SK-N-MC (cell line): ENCODE results near the gene SLC4A2.

ENCODE experiments used
- DNase-seq: peaks from one replicate; pipeline ENCODE4 v3.0.0-alpha.2; 2011; ENCODE audit warnings: low read depth, low spot score
- H3K27ac ChIP-seq: fragments of 200-600 bp; sonication (generic); 2 replicates; pipeline ENCODE4 v1.5.1; 2016; ENCODE audit warnings: mixed run types
- H3K36me3 ChIP-seq: fragments of 200-600 bp; sonication (generic); 2 replicates; pipeline ENCODE4 v1.6.1; 2017; ENCODE audit warnings: antibody characterized with exemption, low read length, mixed read lengths; ENCODE audit not compliant: insufficient read depth
- H3K4me3 ChIP-seq: fragments of 200-600 bp; sonication (generic); 2 replicates; pipeline ENCODE4 v1.5.1; 2016
- H3K9ac ChIP-seq: fragments of 200-600 bp; sonication (generic); 2 replicates; pipeline ENCODE4 v1.8.0; 2017; ENCODE audit warnings: mixed run types, mixed read lengths; ENCODE audit not compliant: insufficient read length
- H3K9me3 ChIP-seq: fragments of 200-600 bp; sonication (generic); 2 replicates; pipeline ENCODE4 v1.6.1; 2017; ENCODE audit warnings: low read depth, mild to moderate bottlenecking, antibody characterized with exemption, low read length, moderate library complexity, mixed read lengths
- EZH2 ChIP-seq: fragments of 200-600 bp; sonication (generic); IDR thresholded peaks from one replicate; pipeline ENCODE4 v1.6.1; 2017; ENCODE audit warnings: antibody characterized with exemption
- FOXP2 ChIP-seq: optimal IDR thresholded peaks from 2 replicates; pipeline ENCODE3; 2011; ENCODE audit warnings: mild to moderate bottlenecking, moderate library complexity; ENCODE audit not compliant: insufficient read depth; ENCODE audit errors: extremely low read length, control extremely low read depth
- POLR2AphosphoS5 ChIP-seq: IDR thresholded peaks from 2 replicates; pipeline ENCODE4 v1.6.1; 2012; ENCODE audit warnings: mild to moderate bottlenecking, low read depth, low read length, borderline replicate concordance

SLC4A2 gene

GRCh38 chr7:151047976-151048815, 11.2 kb upstream of the SLC4A2 start, which contains the start of gene ASIC3:
Gene ASIC3 (plus strand): TSS chr7:151048531. CDS start chr7:151048886, 355 bp downstream.
- no peak for DNase-seq
- no peaks in the 10 kb centered on the region for H3K9me3 ChIP-seq
- H3K9ac ChIP-seq: no peak within 1 kb of the TSS
- TF ChIP-seq FOXP2 (no peak), EZH2 (no peak), POLR2AphosphoS5 (no peak)
- no peak within 1 kb of the TSS for H3K4me3 ChIP-seq
- no peaks in the 10 kb centered on the region for H3K36me3 ChIP-seq
- H3K27ac ChIP-seq: no peak within 1 kb of the TSS

DNA sequence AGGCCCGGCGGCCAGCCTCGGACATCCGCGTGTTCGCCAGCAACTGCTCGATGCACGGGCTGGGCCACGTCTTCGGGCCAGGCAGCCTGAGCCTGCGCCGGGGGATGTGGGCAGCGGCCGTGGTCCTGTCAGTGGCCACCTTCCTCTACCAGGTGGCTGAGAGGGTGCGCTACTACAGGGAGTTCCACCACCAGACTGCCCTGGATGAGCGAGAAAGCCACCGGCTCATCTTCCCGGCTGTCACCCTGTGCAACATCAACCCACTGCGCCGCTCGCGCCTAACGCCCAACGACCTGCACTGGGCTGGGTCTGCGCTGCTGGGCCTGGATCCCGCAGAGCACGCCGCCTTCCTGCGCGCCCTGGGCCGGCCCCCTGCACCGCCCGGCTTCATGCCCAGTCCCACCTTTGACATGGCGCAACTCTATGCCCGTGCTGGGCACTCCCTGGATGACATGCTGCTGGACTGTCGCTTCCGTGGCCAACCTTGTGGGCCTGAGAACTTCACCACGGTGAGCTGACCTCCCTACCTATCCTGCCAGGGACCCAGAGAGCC, 10.4 kb upstream of the SLC4A2 start:
- Histone ChIP-seq H3K27ac (no peak overlapping the region), H3K9ac (no peak overlapping the region), H3K4me3 (no peak overlapping the region), H3K36me3 (no peaks in the 10 kb centered on the region), H3K9me3 (no peaks in the 10 kb centered on the region)
- TF ChIP-seq POLR2AphosphoS5 (no peak), EZH2 (no peak), FOXP2 (no peak)
- no peak for DNase-seq

DNA sequence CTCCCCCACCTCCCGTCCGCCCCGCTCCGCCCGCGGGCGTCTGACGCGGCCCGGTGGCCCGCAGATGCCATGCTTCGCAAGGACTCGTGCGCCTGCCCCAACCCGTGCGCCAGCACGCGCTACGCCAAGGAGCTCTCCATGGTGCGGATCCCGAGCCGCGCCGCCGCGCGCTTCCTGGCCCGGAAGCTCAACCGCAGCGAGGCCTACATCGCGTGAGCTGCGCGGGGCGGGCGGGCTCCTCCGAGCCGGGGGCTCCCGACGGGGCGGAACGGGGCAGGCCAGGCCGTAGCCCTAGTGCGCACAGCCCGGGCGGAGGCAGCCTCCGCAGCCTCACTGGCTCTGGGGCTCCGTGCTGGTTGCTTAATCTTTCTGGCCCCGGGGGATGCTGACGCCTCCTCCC, 8.3 kb upstream of the SLC4A2 start:
- Histone ChIP-seq H3K9ac (no peak overlapping the region), H3K36me3 (no peaks in the 10 kb centered on the region), H3K9me3 (no peaks in the 10 kb centered on the region), H3K27ac (no peak overlapping the region), H3K4me3 (peak overlapping the region; percentile 59)
- TF ChIP-seq FOXP2: peak; percentile 23
- TF ChIP-seq POLR2AphosphoS5: no peak
- DNase-seq: no peak

DNA sequence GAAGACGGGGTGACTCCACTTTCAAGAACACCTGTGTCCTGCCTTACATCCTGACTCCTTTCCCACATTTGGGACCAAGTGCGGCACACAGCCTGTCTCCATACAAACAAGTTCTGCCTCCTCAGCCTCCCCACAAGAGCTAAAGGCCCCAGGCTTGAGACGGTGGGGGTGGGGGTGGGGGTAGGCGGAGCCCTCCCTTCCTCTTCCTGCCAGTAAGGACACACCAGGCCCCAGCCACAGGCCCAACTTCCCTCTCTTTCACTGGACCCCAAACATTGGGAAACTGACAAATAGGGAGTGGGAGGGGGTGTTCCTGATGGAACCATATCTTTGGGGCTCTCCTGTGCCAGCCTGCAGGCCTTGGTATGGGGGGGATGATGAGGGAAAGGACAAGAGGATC, 6.3 kb upstream of the SLC4A2 start:
- DNase-seq: no peak
- Histone ChIP-seq H3K4me3 (no peak overlapping the region), H3K9ac (no peak overlapping the region)

GRCh38 chr7:151053751-151054150, 5.6 kb upstream of the SLC4A2 start:
- no peak for TF ChIP-seq POLR2AphosphoS5
- no peak for TF ChIP-seq FOXP2
- no peak for TF ChIP-seq EZH2
- no peaks in the 10 kb centered on the region for H3K9me3 ChIP-seq
- no peak overlapping the region for H3K9ac ChIP-seq
- H3K4me3 ChIP-seq: no peak overlapping the region
- no peak overlapping the region for H3K27ac ChIP-seq
- no peak for DNase-seq
- no peaks in the 10 kb centered on the region for H3K36me3 ChIP-seq

More for the DNA sequence above, 6.3 kb upstream of the SLC4A2 start:
- TF ChIP-seq FOXP2 (no peak), POLR2AphosphoS5 (no peak), EZH2 (no peak)
- no peaks in the 10 kb centered on the region for H3K9me3 ChIP-seq
- H3K36me3 ChIP-seq: no peaks in the 10 kb centered on the region
- H3K27ac ChIP-seq: no peak overlapping the region

DNA sequence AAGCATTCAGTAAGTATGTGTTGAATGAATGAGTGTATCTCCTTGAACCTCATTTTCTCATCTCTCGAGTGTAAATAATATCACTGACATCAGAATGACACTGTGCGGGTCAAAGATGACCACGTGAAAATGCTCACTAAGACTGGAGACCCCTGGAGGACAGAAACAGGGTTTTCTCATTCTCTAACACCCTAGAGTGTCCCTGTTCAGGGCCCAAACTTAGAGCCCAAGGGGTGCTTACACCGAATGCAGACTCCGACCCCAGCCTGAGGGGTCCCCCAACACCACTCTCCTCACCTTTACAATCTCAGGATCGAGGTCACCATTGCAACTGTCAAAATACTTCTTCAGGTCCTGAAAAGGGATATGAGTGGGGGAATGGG, 3.1 kb upstream of the SLC4A2 start:
- no peak for TF ChIP-seq POLR2AphosphoS5
- TF ChIP-seq EZH2: no peak
- no peak for TF ChIP-seq FOXP2
- no peak overlapping the region for H3K4me3 ChIP-seq
- H3K9me3 ChIP-seq: no peaks in the 10 kb centered on the region
- H3K27ac ChIP-seq: no peak overlapping the region
- no peak overlapping the region for H3K9ac ChIP-seq
- H3K36me3 ChIP-seq: no peaks in the 10 kb centered on the region
- no peak for DNase-seq

GRCh38 chr7:151056666-151057505, 2.5 kb upstream of the SLC4A2 start:
- no peak for DNase-seq
- Histone ChIP-seq H3K9ac (peak overlapping the region; percentile 59), H3K4me3 (peak overlapping the region; percentile 88), H3K27ac (no peak overlapping the region), H3K36me3 (no peaks in the 10 kb centered on the region; the same call in 1 of the 2 replicates), H3K9me3 (no peaks in the 10 kb centered on the region)
- TF ChIP-seq POLR2AphosphoS5: no peak

GRCh38 chr7:151057506-151057988, 1.8 kb upstream of the SLC4A2 start, which contains the start of gene CDK5:
Gene CDK5 (minus strand): TSS chr7:151057897. CDS start chr7:151057848, 49 bp downstream.
- peak within 1 kb of the TSS; percentile 94 for H3K4me3 ChIP-seq
- no peaks in the 10 kb centered on the region for H3K9me3 ChIP-seq
- peaks cover 2% of the 10 kb centered on the region; the same call in 1 of the 2 replicates for H3K36me3 ChIP-seq
- no peak for DNase-seq
- peak within 1 kb of the TSS; percentile 73 for H3K9ac ChIP-seq
- TF ChIP-seq POLR2AphosphoS5: no peak
- no peak for TF ChIP-seq FOXP2
- no peak for TF ChIP-seq EZH2
- H3K27ac ChIP-seq: peak within 1 kb of the TSS; percentile 89
